AG04450 (cell line): Measurements from ENCODE around the gene SLC35F3. TPM values are rescaled to one million over a fixed set of nuclear protein-coding genes. Genes with fewer than 3 reads are reported as not detected.
A peak's percentile ranks its signal among the peaks of the same experiment; 100 is the strongest.

Experiments used
- CTCF ChIA-PET: fragments of 300-600, 350-600 bp; formaldehyde crosslinking; extraction: SDS; loops from one replicate; lab custom pipeline; 2022; ENCODE audit warnings: antibody characterized with exemption, inconsistent platforms; lab: Charles Lee
- POLR2A ChIA-PET: fragments of 350-600 bp; formaldehyde crosslinking; extraction: SDS; loops from one replicate; lab custom pipeline; 2021; ENCODE audit warnings: antibody characterized with exemption, inconsistent platforms; lab: Yijun Ruan, JAX
- DNase-seq: peaks from one replicate; pipeline ENCODE4 v3.0.0-alpha.2; 2011; ENCODE audit warnings: low read depth, low spot score
- H3K27ac ChIP-seq: one replicate; pipeline ENCODE4 v1.5.1; 2012; ENCODE audit warnings: low read depth, low read length, control low read depth
- H3K27me3 ChIP-seq: one replicate; pipeline ENCODE4 v1.6.0; 2012; ENCODE audit warnings: low read length; ENCODE audit not compliant: control insufficient read depth, insufficient read depth
- H3K4me3 ChIP-seq: 2 replicates; pipeline ENCODE4 v1.5.1; 2011; ENCODE audit warnings: mild to moderate bottlenecking, low read depth, low read length, control low read depth
- H3K9me3 ChIP-seq: 2 replicates; pipeline ENCODE4 v1.5.1; 2012; ENCODE audit warnings: low read length; ENCODE audit not compliant: control insufficient read depth, insufficient read depth
- polyA plus RNA-seq: library from polyadenylated mRNA; depleted of rRNA; stranded (reverse); fragments of >200 nt; gene quantifications from 2 replicates; pipeline ENCODE4 v1.2.3, GENCODE V29; 2011
- TF ChIP-seq, protein P1 (sequence below): IDR thresholded peaks from 2 replicates; pipeline ENCODE4 v1.5.1; 2011; ENCODE audit warnings: low read depth, low read length, control low read depth, inconsistent platforms

Gene SLC35F3
- polyA plus RNA-seq, 1 experiment, result 0.04 TPM

DNA sequence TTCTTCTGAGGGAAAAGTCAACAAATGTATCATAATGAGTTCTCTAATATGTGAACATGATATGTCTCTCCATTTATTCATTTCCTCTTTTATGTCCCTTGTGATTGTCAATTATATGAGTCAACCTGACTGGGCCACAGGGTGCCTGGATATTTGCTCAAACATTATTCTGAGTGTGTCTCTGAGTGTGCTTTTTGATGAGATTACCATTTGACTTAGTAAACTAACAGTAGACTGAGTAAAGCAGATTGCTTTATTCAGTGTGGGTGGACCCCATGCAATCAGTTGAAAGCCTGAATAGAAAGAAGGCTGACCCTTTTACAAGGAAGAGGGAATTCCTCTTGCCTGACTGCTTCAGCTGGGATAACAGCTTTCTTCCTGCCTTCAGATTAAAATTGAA is 142.6 kb downstream of the SLC35F3 start:
- H3K27ac ChIP-seq, result no peak overlapping the region
- ChIA-PET POLR2A (no interaction called here), CTCF (no interaction called here)
- no peaks in the 10 kb centered on the region for H3K27me3 ChIP-seq
- no peak overlapping the region for H3K4me3 ChIP-seq
- DNase-seq, result no peak
- TF ChIP-seq, protein P1, sequence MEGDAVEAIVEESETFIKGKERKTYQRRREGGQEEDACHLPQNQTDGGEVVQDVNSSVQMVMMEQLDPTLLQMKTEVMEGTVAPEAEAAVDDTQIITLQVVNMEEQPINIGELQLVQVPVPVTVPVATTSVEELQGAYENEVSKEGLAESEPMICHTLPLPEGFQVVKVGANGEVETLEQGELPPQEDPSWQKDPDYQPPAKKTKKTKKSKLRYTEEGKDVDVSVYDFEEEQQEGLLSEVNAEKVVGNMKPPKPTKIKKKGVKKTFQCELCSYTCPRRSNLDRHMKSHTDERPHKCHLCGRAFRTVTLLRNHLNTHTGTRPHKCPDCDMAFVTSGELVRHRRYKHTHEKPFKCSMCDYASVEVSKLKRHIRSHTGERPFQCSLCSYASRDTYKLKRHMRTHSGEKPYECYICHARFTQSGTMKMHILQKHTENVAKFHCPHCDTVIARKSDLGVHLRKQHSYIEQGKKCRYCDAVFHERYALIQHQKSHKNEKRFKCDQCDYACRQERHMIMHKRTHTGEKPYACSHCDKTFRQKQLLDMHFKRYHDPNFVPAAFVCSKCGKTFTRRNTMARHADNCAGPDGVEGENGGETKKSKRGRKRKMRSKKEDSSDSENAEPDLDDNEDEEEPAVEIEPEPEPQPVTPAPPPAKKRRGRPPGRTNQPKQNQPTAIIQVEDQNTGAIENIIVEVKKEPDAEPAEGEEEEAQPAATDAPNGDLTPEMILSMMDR, result no peak
- 0 out of 2 replicates have a peak, but pooled peaks cover 3% of the 10 kb centered on the region for H3K9me3 ChIP-seq

DNA sequence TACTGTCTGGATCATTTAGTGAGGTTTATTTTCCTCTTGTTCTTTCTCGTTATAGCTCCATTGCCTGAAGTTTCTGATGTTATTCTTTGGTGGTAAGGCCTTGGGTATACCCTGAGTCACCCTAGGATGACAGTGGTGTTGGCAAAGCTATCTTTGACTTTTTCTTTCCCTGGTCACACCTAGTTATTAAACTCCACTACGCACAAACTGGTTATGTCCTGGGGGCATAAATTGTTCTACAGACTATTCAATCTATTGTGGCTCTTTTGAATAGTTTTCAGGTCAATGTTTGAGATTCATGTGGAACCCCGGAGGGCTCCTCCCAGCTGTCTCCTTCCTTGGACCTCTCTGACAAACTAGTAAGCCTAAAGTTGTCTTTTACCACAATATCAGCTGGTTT is 157.7 kb downstream of the SLC35F3 start:
- Histone ChIP-seq H3K4me3 (no peak overlapping the region), H3K27me3 (no peaks in the 10 kb centered on the region), H3K9me3 (no peaks in the 10 kb centered on the region), H3K27ac (no peak overlapping the region)
- ChIA-PET CTCF (interaction anchor here (0.7 kb wide), 2 partner anchors 700 to 757 kb away, joined by 3 to 4 read pairs; no protein-coding TSS in a partner anchor), POLR2A (no interaction called here)
- DNase-seq, result no peak
- TF ChIP-seq, protein P1, result no peak

DNA sequence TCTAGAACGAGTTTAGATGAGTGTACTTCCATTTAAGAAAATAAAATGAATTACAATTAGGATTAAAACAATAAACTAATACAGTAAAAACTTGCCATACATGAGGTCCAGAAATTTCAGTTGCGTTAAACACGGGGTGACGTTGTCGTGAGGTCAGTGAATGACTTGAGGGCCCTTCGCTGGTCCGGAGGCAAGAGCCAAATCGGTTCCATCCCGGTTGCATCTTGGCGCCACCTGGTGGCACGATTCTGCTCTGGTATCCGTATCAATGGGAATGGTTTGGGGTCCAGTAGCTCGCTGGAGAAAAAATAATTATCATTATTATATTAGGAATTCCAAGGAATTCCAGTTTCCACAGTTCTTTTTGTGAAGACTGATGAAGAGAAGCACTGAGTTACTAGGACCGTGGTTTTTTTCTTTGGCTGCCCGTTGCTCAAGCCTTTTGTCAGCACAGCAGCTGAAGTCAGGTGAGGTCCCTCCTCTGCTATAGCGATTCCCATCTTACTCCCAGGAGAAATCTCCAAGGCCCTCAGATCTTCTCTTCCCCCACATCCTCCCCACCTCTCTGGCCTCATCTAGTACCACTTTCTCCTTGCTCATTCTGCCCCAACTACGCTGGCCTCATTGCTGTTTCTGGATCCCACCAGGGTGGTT is 161.4 kb downstream of the SLC35F3 start:
- TF ChIP-seq, protein P1, result peak; percentile 79
- H3K4me3 ChIP-seq, result no peak overlapping the region
- H3K27ac ChIP-seq, result no peak overlapping the region
- ChIA-PET POLR2A (no interaction called here), CTCF (interaction anchor here (0.6 to 2.7 kb wide), 14 partner anchors 10 to 764 kb away, joined by 3 to 24 read pairs (median 4); no protein-coding TSS in a partner anchor)
- DNase-seq, result peak; percentile 16
- no peaks in the 10 kb centered on the region for H3K9me3 ChIP-seq
- no peaks in the 10 kb centered on the region for H3K27me3 ChIP-seq

DNA sequence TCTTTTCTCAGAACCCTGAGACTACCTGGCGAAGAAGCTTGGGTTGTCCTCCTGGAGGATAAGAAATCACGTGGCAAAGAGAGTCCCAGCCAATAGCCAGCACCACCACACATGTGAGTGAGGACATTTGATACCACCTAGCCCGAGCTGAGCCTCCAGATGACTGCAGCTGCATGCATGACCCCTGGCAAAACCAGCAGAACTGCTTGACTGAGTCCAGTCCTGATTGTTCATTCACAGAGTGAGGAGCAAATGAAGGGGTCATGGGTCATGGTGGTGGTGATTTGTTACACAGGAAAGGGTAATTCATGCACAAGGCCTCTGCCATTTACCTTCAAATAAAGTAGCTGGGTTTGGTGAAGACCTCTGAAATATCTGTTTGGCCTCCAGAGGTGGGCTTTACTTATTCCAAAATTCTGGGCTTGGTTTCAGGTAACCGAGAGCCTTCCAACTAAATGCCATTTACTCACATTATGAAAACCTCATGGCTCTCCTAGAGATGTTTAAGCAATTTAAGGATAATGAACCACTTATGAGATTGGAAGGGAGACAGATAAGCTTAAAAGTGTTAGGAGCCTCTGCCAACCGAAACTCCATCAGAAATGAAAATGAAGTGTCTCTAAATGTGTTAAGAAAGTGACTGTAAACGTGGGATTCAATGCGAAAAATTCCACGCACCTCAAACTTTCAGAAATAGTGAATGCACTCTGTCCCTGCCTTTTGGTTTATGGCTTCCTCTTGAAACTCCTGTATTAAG is 163.3 kb downstream of the SLC35F3 start:
- TF ChIP-seq, protein P1, result no peak
- no peak for DNase-seq
- H3K4me3 ChIP-seq, result no peak overlapping the region
- ChIA-PET CTCF (interaction anchor here (1.2 to 2.7 kb wide), 5 partner anchors 8 to 763 kb away, joined by 3 to 24 read pairs (median 10); no protein-coding TSS in a partner anchor), POLR2A (no interaction called here)
- H3K9me3 ChIP-seq, result no peaks in the 10 kb centered on the region
- H3K27me3 ChIP-seq, result no peaks in the 10 kb centered on the region
- no peak overlapping the region for H3K27ac ChIP-seq

DNA sequence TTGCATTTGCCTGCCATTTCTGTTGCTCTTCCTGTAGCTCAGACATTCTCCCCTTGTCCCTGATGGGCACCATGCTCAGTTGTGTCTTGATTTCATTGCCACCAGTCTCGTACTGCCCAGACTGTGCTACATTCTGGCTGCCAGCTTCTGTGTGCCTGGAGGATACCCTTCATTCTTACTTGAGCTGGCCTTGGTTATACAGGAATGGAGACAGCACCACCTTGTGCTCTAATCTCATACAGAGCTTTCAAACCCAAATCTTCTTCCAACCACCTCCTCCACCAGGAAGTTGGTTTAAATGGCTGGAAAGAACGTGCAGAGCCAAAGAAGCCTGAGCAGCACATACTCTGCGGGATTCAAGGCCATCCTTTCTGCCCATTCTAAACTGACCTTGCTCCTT is 165.3 kb downstream of the SLC35F3 start:
- no peak overlapping the region for H3K4me3 ChIP-seq
- TF ChIP-seq, protein P1, result no peak
- no peaks in the 10 kb centered on the region for H3K27me3 ChIP-seq
- H3K27ac ChIP-seq, result no peak overlapping the region
- POLR2A ChIA-PET, result no interaction called here
- DNase-seq, result no peak
- no peaks in the 10 kb centered on the region for H3K9me3 ChIP-seq
- CTCF ChIA-PET, result no interaction called here
